ENCODE measurements around the gene SLC25A47.

Gene SLC25A47

DNA sequence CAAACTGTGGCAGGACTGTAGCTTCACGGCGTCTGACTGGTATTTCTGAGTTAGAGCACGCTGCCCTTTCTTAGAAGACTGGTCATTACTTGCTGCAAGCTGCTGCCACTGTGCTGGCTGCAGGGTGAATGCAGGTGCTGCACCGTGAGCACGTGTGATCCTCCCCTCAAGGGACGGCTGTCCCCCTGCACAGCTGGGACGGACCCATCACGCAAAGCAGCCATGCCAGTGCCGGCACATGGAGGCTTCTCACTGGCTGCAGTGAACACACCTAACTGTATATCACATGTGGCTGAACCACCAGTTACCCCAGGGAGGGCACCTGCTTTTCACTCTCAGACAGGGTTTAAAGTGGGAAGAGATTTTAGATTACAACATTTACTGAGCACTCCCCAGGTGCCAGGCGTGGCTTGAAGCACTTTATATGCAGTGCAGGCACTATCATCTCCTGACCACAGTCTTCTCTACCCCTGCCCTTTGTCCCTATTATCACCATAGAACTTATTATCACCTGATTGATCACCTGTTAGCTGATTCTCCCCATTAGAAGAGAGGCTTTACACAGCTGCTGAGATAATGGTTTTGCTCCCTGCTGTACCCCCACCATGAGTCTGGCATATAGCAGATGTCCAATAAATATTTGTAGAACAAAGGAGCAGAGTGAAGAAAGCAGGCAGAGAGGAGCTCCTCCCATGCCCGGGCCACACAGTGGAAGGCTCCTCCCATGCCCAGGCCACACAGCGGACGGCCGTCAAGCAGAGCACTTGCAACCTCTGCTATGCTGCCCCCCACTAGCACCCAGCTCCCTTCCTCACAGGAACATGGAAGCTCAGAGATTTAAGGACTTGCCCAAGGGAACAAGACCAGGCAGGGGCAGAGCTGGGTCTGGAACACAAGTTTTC, 25.9 kb downstream of the SLC25A47 start:
- no peak overlapping the region for H3K27ac ChIP-seq
- TF ChIP-seq, protein P1, sequence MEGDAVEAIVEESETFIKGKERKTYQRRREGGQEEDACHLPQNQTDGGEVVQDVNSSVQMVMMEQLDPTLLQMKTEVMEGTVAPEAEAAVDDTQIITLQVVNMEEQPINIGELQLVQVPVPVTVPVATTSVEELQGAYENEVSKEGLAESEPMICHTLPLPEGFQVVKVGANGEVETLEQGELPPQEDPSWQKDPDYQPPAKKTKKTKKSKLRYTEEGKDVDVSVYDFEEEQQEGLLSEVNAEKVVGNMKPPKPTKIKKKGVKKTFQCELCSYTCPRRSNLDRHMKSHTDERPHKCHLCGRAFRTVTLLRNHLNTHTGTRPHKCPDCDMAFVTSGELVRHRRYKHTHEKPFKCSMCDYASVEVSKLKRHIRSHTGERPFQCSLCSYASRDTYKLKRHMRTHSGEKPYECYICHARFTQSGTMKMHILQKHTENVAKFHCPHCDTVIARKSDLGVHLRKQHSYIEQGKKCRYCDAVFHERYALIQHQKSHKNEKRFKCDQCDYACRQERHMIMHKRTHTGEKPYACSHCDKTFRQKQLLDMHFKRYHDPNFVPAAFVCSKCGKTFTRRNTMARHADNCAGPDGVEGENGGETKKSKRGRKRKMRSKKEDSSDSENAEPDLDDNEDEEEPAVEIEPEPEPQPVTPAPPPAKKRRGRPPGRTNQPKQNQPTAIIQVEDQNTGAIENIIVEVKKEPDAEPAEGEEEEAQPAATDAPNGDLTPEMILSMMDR (IDR thresholded peaks at IDR 0.05), result no peak
- no peak for TF ChIP-seq ZFX (IDR thresholded peaks at IDR 0.05; ENCODE audit: borderline replicate concordance)

DNA sequence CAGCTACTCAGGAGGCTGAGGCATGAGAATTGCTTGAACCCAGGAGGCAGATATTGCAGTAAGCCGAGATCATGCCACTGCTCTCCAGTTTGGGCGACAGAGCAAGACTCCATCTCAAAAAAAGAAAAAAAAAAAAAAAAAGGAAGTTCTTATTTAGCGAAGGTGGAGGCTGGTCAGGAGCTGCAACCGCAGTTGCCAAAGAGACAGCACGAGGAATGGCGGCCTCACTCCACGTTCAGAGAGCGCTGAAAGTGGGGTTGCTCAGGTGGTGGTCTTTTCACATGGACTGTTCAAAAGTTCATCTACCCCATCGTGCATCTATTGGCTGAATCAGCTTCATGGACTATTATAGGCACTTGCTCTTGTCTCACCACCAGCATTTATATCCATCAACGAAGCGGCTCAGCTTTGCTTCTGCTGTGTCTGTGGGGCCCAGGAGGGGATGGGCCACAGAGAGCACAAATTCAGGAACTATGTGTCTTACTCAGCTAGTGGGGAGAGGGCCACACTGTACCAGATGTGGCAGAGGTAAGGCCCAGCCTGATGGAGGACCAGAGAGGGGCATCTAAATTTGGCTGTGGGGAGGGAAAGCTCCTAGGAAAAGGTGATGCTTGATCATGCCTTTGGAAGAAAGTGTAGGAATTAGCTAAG, 27.3 kb downstream of the SLC25A47 start:
- TF ChIP-seq ZFX (IDR thresholded peaks at IDR 0.05; ENCODE audit: borderline replicate concordance), result no peak
- TF ChIP-seq, protein P1 (IDR thresholded peaks at IDR 0.05), result no peak
- H3K27ac ChIP-seq, result no peak overlapping the region

DNA sequence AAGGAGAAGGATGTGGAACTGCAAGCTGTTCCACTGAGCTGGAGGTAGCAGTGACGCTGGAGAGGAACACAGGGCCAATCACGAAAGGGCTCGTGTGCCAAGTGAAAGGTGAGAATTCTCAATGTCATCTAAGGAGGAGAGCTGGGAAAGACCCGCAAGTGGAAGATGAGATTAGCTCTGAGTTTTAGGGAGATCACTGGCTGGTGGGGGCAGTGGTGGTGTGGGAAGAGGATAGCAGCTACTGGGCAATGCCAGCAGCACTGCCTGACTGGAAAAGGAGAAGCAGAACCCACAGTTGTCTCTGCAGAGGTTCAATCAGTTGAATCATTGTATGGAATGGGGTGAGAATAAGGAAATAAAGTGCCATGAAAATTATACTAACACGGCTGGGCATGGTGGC, 27.8 kb downstream of the SLC25A47 start:
- TF ChIP-seq, protein P1 (IDR thresholded peaks at IDR 0.05), result no peak
- no peak for TF ChIP-seq ZFX (IDR thresholded peaks at IDR 0.05; ENCODE audit: borderline replicate concordance)
- H3K27ac ChIP-seq, result no peak overlapping the region

DNA sequence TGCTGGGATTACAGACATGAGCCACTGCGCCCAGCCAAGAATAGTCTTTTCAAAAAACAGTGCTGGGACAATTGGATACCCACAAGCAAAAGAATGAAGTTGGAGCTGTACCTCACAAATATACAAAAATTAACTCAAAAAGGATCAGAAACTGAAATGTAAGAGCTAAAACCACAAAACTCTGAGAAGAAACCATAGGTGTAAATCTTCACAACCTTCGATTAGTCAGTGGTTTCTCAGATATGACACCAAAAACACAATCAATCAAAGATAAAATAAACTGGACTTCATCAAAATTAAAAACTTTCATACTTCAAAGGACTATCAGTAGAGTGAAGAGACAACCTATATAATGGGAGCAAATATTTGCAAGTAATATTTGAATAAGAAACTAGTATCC, 35.3 kb downstream of the SLC25A47 start:
- TF ChIP-seq, protein P1 (IDR thresholded peaks at IDR 0.05), result no peak
- no peak for TF ChIP-seq ZFX (IDR thresholded peaks at IDR 0.05; ENCODE audit: borderline replicate concordance)
- H3K27ac ChIP-seq, result no peak overlapping the region

DNA sequence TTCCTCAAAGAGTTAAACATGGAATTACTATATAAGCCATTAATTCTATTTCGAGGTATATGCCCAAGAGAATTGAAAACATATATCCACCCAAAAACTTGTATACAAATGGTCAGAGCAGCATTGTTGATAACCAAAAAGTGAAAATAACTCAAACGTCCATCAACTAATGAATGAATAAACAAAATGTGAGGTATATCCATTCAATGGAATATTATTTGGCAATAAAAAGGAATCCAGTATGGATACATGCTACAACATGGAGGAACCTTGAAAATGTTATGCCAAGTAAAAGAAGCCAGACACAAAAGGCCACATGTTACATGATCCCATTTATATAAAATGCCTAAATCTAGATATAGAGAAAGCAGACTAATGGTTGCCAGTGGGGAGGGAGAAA, 36.0 kb downstream of the SLC25A47 start:
- no peak overlapping the region for H3K27ac ChIP-seq
- TF ChIP-seq ZFX (IDR thresholded peaks at IDR 0.05; ENCODE audit: borderline replicate concordance), result no peak
- TF ChIP-seq, protein P1 (IDR thresholded peaks at IDR 0.05), result no peak

DNA sequence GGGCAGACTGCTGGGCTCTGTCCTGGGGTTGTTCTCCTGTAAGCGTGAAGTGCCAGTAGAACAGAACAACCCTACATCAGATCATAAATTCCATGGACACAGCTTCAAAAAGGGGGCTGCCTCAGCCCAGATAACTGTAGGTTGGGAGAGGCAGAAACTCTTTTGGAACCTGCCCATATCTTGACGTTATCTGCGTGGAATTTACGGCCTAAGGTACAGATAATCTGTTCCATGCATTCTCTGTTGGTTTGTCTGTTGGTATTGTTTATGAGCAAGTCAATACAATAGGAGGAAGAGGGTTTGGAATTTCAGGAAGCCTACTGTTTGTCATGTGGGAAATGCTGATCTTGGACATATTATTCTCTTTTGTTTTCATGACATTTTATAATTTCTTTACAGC, 36.7 kb downstream of the SLC25A47 start:
- no peak for TF ChIP-seq ZFX (IDR thresholded peaks at IDR 0.05; ENCODE audit: borderline replicate concordance)
- TF ChIP-seq, protein P1 (IDR thresholded peaks at IDR 0.05), result no peak
- no peak overlapping the region for H3K27ac ChIP-seq

DNA sequence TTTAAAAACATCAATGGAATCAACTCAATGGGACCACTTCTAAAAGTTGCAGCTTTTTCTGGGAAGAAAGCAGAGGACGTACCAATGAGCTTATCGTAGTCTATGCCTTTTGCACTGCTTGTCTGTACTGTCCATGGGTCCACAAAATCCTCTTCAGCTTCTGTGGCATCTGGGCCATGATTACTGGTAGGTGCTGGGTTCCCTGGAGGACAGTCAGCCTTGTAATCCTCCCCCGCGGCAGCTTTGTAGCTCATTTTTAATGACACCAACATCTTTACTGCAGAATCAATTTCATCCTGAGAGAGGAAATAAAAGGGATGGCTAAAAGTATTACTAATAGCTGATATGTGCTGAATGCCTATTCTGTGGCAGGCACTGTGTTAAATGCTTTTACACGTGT, 38.5 kb downstream of the SLC25A47 start:
- H3K27ac ChIP-seq, result peak overlapping the region; percentile 71; the same call in 1 of the 2 replicates
- TF ChIP-seq ZFX (IDR thresholded peaks at IDR 0.05; ENCODE audit: borderline replicate concordance), result no peak
- TF ChIP-seq, protein P1 (IDR thresholded peaks at IDR 0.05), result no peak
